GM21447 (cell line): ENCODE data around the gene MZT2A.
"Not testable (repeated sequence)": the region's sequence is repeated elsewhere in the genome, so short reads cannot be mapped to it uniquely, and the experiment has no call there.

ENCODE experiments used
- ATAC-seq: cut with Tn5 transposase; IDR thresholded peaks from one replicate; pipeline ENCODE4 v1.9.1; 2021; ENCODE audit not compliant: unreplicated experiment

The MZT2A gene

DNA sequence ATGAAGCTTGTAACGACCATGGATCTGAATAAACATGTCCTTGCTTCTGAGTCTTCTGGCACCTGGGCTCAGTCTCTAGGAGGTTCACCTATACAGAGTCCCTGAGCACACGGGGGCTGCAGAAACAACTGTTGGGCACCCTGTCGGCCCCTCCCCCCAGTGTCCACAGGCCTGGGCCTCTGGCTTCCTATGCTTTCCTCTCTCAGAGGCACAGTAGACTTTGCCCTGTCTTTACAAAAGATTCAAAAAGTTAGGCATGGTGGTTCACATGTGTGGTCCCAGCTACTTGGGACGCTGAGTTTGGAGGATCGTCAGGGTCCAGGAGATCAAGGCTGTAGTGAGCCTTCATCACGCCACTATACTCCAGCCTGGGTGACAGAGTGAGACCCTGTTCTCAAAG lies 29.3 kb upstream of the MZT2A start:
- not testable (repeated sequence) for ATAC-seq

DNA sequence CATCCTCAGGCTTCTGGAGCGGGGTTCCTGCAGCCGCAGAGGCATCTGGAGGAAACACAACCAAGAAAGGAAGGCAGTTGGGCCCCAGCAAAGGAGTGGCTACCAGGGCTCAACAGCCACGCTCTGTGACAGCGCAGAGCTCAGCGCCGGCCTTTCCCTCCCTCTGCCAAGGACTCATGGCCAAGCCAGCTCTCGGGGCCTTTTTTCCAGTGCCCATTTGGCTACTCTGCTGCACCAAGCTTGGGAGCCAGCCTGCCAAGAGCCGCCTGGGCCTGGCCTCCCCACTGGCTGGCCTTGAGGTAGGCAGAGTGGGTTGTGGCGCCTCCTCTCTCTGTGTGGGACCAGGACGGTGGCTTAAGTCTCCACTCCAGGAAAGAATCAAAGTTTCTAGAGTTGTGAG lies 28.3 kb upstream of the MZT2A start:
- no peak for ATAC-seq

DNA sequence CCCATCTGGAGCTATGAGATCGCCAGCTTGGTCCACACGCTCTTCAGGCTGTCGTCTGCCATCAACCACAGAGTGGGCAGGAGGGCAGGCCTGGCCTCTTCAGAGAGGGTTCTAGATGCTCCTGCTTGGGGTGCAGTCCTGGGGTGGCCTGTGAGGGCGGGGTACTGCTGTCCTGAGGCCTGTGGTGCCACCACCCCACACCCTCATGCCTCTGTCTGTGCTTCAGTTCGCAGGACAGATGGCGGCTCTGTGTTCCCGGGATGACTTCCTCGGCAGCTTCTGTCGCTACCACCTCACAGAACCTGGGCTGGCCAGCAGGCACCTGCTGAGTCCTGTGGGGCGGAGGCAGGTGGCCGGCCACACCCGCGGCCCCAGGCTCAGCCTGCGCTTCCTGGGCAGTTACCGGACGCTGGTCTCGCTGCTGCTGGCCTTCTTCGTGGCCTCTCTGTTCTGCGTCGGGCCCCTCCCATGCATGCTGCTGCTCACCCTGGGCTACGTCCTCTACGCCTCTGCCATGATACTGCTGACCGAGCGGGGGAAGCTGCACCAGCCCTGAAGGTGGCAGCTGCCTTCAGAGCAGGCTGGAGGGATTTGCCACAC lies 27.8 kb upstream of the MZT2A start:
- ATAC-seq: not testable (repeated sequence)

GRCh38 chr2:131519466-131519865 lies 27.3 kb upstream of the MZT2A start:
- ATAC-seq: no peak

DNA sequence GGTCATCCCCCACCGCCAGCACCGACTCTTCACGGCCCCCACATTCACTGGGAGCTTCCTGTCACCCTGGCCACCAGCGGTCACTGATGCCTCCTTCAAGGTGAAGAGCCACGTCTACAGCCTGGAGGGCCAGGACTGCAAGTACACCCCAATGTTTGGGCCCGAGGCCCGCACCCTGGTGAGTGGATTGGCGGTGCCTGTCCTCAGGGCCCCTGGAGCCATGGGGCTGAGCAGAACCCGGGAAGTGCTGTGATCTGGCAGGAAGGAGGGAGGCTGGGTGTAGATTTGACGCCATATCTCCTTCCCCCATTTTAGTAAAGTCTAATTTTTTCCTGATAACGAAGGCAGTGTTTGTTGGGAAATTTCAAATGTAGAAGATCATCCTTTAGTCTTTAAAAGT lies 26.3 kb upstream of the MZT2A start:
- ATAC-seq: not testable (repeated sequence)

DNA sequence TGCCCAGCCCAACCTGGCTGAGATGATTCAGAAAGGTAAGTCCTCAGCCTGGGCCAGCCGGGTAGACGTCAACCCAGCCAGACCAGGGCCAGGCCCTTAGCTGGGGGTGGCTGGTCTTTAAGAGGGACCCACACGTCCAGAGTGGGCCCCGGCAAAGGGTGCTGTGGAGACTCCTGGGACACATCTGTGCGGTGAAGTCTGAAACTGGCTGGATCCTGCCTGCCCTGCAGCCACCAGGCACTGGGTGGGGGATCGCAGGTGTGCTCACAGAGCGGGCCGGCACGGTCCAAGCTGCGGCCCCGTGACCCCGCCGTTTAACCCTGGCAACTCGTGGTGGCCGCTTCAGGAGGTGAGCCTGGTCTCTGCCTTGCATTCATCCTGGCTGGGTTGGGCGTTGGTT lies 25.7 kb upstream of the MZT2A start:
- ATAC-seq: not testable (repeated sequence)

DNA sequence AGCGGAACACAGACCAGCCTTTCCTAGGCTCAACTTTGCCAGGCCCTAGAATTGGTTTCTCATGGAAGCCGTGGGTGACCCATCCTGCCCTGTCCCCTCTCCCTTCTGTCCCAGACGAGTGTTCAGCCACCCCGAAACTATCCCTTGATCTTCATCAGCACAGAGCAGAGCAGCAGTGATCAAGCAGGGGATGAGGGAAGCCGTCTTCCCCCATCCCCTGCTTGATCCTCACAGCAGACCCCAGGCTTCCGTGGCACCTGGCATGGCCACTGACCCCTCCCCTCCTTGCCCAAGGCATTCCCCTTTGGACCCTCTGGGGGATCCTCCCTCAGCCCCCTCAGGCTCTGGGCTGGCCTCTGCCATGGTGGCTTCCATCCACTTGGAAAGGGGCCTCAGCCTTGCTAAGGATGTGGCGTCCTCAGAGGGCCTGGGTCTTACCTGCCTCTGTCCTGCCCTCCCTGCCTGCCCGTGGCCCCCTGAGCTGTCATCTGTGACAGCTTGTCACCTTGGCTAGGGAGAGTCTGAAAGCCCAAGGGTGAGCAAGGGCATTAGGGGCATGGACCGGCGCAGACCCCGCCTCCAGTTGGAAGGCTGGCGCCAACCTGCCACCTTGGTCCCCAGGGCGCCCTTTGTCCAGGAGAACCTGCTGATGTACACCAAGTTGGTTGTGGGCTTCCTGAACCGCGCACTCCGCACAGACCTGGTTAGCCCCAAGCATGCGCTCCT lies 25.1 kb upstream of the MZT2A start:
- no peak for ATAC-seq

- ATAC-seq: not testable (repeated sequence)
Measured at GRCh38 chr2:131516621-131517020, 24.4 kb upstream of the MZT2A start.

GRCh38 chr2:131516011-131516410 lies 23.8 kb upstream of the MZT2A start:
- ATAC-seq: no peak

DNA sequence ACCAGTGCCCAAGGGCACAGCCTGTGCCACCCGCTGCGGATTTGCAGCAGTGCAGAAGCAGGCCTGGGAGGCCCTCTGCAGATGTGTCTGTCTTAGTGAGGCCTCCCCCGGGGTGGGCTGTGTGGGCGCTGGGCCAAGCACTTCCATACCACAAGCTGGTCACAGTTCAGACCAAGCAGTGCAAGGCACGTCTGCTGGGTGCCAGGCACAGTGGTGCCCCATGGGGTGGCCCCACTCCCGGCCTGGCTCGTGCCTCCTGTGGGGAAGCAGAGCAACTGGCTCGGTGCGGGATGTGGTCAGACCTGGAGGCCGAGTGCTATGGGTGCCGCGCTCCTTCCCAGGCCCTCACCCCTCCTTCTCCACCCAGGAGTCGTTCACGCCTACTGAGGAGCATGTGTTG lies 23.0 kb upstream of the MZT2A start:
- ATAC-seq: not testable (repeated sequence)

DNA sequence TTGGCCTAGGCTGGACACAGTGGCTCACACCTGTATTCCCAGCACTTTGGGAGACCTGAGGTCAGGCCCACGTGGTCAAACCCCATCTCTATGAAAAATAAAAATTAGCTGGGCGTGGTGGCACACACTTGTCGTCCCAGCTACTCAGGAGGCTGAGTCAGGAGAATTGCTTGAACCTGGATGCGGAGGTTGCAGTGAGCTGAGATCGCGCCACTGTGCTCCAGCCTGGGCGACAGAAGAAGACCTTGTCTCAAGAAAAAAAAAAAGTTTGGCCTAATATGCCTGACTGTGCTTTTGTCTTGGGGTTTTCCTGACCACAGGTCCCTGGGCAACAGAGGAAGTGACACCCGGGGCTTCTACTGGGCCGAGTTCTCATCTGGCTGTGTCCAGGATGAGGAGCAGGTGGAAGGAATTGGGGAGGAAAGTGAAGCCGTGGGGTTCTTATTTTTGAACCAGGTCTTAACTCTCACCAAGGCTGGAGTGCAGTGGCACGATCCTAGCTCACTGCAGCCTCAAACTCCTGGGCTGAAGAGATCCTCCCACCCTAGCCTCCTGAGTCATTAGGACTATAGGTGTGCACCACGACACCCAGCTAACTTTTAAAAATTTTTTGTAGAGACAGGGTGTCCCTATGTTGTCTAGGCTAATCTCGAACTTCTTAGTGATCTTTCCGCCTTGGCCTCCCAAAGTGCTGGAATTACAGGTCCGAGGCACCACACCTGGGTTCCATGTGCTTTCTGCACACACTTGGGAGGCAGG lies 22.4 kb upstream of the MZT2A start:
- ATAC-seq: peak; percentile 83

GRCh38 chr2:131511969-131512870 lies 20.0 kb upstream of the MZT2A start:
- ATAC-seq: not testable (repeated sequence)

- ATAC-seq: not testable (repeated sequence)
Measured at GRCh38 chr2:131511291-131511968, 19.2 kb upstream of the MZT2A start.

GRCh38 chr2:131509615-131510014 lies 17.4 kb upstream of the MZT2A start:
- no peak for ATAC-seq

DNA sequence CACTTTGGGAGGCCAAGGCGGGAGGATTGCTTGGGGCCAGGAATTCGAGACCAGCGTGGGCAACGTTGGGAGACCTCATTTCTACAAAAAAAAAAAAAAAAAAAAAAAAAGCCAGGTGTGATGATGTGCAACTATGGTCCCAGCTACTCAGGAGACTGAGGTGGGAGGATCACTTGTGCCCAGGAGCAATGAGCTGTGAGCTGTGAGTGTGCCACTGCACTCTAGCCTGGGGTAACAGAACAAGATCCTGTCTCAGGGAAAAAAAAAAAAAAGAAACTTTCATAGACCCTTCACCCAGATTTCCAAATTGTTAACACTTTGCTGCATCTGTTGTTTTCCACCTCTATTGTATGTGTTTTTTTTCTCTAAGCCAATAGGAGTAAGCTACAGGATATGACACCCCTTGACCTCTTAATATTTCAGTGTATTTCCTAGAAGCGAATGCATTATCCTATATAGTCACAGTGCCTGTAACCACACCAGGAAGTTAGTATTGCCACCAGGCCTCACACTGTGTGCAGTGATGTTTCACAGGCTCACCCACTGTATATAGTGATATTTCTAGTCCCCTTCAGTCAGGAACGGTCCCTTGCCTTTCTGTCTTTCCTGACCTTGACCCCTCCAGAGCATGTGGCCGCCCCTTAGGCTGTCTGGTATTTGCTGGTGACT lies 12.0 kb upstream of the MZT2A start:
- not testable (repeated sequence) for ATAC-seq

GRCh38 chr2:131503587-131503986 lies 11.4 kb upstream of the MZT2A start:
- ATAC-seq: not testable (repeated sequence)

DNA sequence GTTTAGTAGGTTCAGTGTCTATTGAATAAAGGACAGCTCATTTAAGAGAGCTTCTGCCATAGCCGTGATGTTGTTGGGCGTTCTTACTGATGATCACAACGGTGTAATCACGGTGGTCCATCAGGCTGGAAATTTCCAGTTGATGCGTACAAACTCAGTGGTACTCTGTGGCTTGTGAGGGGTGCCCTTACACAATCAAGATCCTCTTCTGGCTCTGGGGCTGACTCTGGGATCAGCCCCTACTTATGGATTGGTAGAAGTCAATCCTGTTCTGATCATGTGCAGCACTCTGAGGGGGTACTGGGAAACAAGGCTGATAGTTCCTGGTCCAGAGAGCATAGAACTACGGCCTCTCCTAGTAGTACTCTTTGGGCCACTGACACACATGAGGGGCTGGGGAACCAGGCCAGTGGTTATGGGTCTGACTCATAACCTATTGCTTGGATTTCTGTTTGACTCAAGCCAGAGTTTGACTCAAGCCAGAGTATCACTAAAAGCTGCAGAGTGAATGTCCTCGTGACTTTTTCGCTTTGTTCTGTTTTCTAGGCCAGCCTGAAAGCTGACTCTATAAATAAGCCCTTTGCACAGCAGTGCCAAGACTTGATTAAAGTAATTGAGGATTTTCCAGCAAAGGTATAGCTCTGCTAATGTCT lies 6.2 kb upstream of the MZT2A start:
- peak; percentile 79 for ATAC-seq

- not testable (repeated sequence) for ATAC-seq
Measured at GRCh38 chr2:131495506-131495905, 3.3 kb upstream of the MZT2A start.
